Activated CD4-positive, alpha-beta T cell treated with anti-CD3 and anti-CD28 coated beads, Interleukin-2, amount 50 U/mL, for 1 hour (primary cell): Measurements from ENCODE around the gene CCT7.

Experiments
- DNase-seq: peaks from one replicate; pipeline ENCODE4 v3.0.0-alpha.2; 2020

Gene CCT7

GRCh38 chr2:73227086-73227485 lies 7.0 kb upstream of the CCT7 start:
- no peak for DNase-seq

DNA sequence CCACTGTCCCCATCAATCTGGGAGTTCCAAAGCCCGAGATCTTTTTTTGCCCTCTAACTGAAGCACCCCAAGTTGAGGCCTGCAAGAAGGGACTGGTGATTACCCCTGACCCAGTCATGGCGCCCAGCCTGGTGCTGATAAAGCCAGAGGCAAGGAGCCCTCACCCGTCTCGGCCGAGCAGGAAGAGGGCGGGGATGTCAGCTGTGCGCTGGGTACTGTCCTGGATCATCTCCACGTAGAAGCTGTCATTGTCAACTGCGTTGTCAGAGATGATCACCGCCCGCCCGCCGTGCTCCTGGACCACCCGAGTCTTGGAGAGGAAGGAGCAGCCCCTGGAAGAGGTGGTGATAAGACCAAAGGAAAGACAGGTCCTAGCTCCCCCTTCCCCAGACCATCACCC lies 5.5 kb upstream of the CCT7 start:
- DNase-seq, result no peak

DNA sequence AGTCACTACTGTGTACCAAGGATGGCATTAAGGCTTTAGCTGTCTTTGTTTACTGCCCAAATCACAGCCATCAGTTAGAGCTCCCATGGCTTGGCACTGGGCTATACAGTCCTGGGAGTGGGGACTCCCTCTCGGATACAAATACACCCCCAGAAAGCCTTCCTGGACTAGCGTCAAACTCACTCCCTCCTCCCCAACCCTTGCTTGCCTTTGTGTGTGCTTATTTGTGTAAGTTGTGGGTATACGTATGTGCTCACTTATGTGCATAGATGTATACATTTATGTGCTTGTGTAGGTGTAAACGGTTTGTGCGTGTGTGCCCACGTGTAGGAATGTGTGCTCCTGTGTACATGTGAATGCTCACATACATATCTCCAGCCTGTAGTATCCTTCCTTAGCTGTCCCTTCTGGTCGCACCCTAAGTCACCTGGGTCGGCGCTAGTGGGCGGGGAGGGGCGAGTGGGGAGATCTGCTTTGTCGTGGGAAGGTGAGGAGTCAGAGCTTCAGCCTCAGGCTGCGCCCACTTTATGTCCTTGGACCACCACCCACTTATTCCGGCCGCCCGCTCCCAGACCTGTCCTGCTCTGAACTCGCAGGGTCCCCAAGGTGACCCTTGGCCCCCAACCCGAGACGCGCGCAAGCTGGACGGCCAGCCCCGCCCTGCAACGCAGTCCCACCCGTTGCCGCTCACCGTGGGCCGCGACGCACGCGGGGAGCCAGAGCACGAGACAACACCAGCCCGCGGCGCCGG lies 1.5 kb upstream of the CCT7 start:
- DNase-seq, result peak; percentile 16

DNA sequence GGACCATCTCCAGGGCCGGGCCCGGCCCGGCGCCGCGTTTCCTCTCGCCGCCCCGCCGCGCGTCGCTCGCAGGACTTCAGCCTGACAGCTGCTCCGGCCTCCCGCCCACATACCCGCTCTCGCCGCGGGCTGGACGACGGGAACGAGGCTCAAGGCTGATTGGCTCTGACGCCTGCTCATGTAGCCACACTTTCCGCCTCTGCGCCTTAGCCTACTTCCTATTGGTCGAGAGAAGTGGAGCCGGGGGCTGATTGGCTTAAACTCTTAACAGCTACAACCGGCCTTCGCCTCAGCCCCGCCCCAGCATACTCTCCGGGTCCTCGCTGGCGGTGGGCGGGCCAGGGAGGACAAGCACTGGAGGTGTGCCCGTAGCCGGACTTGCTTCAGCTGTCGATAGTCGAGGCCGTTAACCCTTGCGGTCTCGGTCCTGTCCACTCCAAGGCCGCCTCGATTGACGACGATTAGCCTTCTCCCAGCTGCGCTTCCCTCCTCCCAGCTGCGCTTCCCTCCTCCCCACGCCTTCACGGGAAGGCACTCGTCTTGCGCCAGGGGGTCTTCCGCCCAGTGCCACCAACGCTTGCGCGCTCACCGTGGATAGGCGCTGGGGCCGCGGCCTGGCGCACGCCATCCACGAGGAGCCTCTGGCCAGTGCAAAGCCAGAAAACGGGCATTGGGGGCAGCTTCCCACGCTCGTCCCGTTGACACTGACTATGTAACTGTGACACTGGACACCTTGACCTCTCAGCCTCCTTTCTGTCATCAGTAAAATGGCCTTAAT lies 765 bp upstream of the CCT7 start, which contains the start of gene PRADC1:
TSS of gene PRADC1 (minus strand) at position 86 of the 778 bp plus-strand sequence. CDS start at position 7, 79 bp downstream.
- peak; percentile 91 for DNase-seq

GRCh38 chr2:73235315-73236028 lies 1.4 kb downstream of the CCT7 start:
- no peak for DNase-seq

DNA sequence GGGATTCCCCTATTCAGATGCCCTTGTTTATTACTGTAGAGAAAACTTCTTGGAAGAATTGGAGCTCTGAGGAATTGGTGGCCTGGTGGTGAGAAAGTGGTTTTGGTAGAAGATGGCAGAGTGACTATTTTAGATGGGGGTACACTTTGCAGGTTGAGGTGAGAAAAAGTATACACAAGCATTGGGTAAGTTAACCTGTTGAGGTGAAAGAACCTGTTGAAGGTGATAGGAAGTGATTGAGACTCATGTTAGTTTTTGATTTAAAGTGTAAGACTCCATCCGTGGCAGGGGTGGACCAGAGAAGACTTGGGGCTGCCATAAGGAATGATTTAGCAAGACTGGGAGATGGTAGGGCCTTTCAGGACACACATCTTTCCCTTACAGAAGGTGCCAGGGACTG lies 3.1 kb downstream of the CCT7 start:
- no peak for DNase-seq

DNA sequence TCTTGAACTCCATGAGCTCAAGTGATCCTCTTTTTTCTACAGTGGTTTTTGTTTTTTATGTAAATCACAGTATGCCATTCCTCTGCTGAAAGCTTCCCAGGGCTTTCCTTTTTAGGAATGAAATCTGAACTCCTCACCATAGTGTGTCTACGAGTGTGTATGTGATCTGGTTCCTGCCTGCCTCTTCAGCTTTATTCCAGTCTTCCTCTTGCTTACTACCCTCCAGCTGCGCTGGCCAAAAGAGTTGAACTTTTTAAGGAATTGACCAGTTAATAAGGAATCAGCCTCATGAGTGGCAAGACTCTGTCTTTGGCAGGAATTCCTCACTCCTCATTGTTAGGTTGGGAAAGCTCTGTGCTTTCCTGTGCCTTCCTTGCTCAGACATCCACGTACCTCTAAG lies 4.0 kb downstream of the CCT7 start:
- DNase-seq, result no peak

DNA sequence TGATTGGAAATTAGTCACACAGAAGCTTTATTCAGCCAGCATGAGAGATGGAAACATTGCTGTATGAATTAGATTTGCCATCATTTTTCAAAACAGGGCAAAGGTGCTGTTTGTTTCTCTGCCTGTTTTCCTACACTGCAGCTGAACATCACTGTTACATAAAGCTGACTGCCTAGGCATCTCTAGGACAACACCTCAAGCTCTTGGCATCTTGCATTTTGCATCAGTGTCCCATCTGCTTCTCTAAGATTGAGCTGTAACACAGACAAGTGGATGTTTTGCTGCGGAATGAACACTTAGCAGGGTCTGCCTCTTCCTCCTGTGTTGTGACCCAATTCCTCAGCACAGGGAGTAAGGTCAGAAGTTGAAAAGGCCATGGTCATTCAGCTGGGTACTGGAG lies 4.9 kb downstream of the CCT7 start:
- DNase-seq, result no peak

DNA sequence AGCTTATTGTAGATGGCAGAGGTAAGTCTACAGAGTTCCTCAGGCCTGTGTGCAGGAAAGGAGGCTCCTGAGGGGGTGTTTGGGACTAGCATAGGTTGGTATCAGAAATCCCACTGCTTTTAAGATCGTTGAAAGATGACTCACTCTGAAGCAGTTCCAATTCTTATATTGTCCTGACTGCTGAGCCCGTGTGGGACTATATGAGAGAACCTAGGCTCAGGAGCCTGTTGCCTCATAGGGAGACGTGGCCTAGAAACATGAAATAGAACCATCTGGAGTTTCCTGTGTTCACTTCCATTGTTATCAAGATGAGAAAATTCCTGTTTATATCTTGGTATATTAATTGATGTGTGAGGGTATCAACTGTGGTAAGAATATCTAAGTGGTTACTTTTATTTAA lies 5.7 kb downstream of the CCT7 start:
- DNase-seq, result no peak

GRCh38 chr2:73243884-73244570 lies 9.9 kb downstream of the CCT7 start:
- no peak for DNase-seq

DNA sequence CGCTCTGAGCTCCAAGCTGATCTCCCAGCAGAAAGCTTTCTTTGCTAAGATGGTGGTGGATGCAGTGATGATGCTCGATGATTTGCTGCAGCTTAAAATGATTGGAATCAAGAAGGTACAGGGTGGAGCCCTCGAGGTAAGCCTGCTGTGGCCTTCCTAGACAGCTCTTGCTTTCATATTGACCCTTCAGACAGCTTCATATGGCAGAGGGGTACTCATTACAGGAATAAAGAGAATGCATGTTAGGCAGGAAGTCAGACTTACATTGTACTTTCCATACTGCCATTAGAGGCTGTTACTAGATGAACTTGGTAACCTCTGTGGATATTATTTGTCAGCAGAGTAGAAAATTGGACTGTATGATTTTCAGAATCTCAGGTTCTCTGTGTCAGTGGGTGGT lies 10.5 kb downstream of the CCT7 start:
- no peak for DNase-seq

GRCh38 chr2:73246850-73247249 lies 12.7 kb downstream of the CCT7 start:
- DNase-seq, result no peak

GRCh38 chr2:73249636-73250035 lies 15.5 kb downstream of the CCT7 start:
- no peak for DNase-seq

DNA sequence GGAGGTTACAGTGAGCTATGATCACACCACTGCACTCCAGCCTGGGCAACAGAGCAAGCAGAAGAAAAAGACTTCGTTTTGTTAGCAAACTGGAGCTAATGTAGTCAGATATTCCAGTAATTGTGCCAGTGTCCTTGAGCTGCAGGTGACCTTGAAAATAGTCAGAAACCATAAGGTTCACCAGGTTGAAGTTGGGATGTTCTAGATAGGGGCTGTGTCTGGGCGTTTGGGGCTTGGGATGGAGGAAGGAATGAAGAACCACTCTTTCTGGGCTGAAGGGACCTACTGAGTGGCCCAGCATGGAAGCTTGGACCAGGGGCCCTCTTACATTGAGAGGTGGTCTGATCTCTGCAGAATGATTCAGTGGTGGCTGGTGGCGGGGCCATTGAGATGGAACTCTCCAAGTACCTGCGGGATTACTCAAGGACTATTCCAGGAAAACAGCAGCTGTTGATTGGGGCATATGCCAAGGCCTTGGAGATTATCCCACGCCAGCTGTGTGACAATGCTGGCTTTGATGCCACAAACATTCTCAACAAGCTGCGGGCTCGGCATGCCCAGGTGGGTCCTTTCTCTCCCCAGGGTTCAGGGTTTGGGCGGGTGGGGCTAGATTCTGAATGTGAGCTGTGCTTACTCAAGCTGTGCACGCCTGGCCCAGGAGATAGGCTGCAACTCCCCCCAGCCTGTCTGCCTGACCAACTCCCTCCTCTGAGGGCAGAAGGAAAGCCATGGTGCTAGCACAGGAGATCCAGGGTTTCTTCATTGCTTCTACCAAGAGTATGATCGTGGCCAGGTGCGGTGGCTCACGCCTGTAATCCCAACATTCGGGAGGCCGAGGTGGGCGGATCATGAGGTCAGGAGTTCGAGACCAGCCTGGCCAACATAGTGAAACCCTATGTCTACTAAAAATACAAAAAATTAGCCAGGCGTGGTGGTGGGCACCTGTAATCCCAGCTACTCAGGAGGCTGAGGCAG lies 17.1 kb downstream of the CCT7 start:
- no peak for DNase-seq

GRCh38 chr2:73252238-73253027 lies 18.3 kb downstream of the CCT7 start:
- no peak for DNase-seq

DNA sequence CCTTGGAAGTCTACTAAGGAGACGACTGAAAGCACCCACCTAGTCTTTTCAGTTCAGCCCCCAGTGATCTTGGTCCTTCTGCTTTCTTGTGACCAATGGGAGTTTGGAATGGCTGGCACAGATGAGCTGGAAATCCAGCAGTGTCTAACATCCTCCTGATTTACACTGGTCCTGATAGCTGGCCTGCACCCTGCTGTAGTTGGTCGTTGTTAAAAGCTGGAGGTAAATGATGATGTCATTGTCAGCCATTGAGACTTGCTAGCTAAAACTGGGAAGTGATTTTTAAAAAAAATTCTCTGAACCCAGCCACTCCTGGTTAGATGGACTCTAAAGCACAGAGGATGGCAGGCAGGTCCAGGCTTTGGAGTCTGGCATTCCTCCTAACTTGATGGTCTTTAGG lies 19.3 kb downstream of the CCT7 start:
- no peak for DNase-seq

DNA sequence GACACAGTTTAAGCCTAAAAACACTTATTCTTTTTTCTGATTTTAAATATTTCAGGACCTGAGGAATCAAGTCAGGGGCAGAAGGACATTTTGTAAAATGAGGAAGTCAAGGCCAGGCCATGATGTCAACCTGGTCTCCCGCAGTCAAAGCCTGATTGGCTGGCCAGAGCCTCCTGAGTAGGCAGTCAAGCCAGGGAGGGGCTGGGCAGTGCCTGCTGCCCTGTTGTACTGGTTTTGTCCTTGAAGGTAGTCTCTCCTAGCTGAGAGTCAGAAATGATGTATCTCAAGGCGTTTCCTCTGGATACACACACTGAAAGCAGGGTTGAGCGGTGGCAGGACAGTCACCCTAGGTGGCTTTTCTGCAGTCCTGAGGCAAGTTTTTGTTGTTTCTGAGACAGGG lies 19.8 kb downstream of the CCT7 start:
- DNase-seq, result no peak

DNA sequence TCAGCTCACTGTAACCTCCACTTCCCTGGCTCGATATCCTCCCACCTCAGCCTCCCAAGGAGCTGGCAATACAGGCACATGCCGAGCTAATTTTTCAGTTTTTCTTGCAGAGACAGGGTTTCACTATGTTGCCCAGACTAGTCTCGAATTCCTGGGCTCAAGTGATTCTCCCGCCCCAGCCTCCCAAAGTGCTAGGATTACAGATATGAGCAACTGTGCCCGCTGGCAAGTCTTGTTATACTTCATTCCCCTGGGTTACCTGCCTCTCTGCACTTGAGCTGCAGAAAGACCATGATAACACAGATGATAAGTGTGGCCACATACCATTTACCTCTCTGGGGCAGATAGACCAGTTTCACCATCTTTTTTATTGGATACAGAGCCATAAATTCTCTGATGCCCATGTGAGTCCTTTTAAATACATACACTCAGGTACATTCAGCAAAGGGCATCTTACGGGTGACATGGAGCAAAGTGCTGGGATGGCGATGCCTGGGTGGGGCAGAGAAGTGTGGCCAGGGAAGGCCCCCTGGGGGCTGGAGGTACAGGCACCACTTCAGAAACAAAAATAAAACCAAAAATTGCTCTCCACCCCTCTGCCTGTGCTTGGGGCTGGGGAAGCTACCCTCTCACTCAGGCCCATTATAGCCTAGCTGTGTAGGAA lies 20.4 kb downstream of the CCT7 start:
- DNase-seq, result no peak

GRCh38 chr2:73255007-73255644 lies 21.0 kb downstream of the CCT7 start:
- no peak for DNase-seq
